C4-2B (cell line): ENCODE results near the gene VPS13D.

Experiments used
- ZFX ChIP-seq: fragments of 450-650 bp; IDR thresholded peaks from 2 replicates; pipeline ENCODE4 v1.6.1; 2017
- TF ChIP-seq, protein P1 (sequence below): fragments of 450-650 bp; conservative IDR thresholded peaks from 2 replicates; pipeline ENCODE4 v1.5.1; 2017; ENCODE audit warnings: mild to moderate bottlenecking

DNA sequence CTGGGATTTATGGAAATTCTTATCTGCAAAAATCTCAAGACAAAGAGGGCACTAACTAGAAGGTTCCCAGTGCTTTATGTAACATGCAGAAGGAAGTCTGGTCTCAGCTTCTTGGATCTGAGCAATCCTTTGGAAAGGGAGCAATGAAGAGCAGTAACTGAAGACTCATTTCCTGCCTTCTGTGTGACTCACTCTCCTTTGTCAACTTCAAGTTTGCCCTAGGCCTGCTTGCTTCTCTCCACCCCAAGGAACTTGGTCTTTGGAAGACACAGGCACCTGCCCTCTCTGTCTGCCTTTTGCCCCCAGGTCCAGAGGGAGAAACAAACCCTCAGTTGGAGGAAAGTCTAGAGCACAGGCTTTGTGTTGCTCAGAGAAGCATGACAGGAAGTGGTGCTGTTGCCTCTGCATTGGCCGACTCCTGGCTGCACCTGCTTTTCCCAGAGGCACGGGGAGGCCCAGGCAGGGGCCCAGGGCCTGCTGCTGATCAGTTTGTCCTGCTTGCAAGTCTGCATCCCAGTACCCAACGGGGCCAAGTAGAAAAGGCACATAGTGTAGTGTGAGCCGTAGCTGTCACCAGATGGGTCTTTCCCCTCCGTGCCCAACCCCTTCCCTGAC is 251.0 kb downstream of the VPS13D start:
- TF ChIP-seq, protein P1, sequence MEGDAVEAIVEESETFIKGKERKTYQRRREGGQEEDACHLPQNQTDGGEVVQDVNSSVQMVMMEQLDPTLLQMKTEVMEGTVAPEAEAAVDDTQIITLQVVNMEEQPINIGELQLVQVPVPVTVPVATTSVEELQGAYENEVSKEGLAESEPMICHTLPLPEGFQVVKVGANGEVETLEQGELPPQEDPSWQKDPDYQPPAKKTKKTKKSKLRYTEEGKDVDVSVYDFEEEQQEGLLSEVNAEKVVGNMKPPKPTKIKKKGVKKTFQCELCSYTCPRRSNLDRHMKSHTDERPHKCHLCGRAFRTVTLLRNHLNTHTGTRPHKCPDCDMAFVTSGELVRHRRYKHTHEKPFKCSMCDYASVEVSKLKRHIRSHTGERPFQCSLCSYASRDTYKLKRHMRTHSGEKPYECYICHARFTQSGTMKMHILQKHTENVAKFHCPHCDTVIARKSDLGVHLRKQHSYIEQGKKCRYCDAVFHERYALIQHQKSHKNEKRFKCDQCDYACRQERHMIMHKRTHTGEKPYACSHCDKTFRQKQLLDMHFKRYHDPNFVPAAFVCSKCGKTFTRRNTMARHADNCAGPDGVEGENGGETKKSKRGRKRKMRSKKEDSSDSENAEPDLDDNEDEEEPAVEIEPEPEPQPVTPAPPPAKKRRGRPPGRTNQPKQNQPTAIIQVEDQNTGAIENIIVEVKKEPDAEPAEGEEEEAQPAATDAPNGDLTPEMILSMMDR = no peak
- TF ChIP-seq ZFX = no peak
